GM12892 (cell line): Measurements from ENCODE around the gene ADAMTSL1.

ENCODE experiments used
- POLR2A ChIP-seq: IDR thresholded peaks from 2 replicates; pipeline ENCODE4 v1.6.1; 2011; ENCODE audit warnings: low read depth, low read length, control low read depth
- POLR2AphosphoS5 ChIP-seq: IDR thresholded peaks from 2 replicates; pipeline ENCODE4 v1.6.1; 2011; ENCODE audit warnings: low read depth, low read length, control low read depth

DNA sequence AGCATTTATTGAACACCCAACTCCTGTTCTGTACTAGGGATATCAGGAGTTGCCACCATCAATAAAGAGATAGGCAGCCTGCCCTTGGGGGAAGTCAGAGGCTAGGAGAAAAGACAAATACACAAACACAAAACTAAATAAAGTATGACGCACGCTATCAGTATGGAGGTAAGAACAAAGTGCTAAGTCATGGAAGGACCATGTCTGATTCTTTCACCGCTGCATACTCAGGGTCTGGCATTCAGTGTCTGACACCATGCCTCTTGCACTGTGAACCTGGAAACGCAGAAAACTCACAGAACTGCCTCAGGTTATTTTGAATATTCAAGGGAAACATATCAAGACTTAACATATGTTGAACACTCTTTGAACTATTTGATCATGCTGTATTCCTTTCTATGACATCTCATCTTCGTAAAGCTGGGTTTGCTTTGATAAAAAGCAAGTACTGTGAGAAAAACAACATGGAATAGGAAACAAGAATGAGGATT, 65.3 kb downstream of the ADAMTSL1 start:
- TF ChIP-seq POLR2A (no peak), POLR2AphosphoS5 (no peak)
